ENCODE data around the gene PGS1. TPM values are rescaled to one million over a fixed set of nuclear protein-coding genes. Genes with fewer than 3 reads are reported as not detected.
A peak's percentile ranks its signal among the peaks of the same experiment; 100 is the strongest.
"Not testable (repeated sequence)": the region's sequence is repeated elsewhere in the genome, so short reads cannot be mapped to it uniquely, and the experiment has no call there.

The PGS1 gene
- 22.1 to 30.4 TPM (median 22.7 TPM) in 3 replicates for total RNA-seq
- long read RNA-seq, transcript PGS1-201 (10 exons, 2,201 nt): major isoform, 23 of 51 reads
- long read RNA-seq, partial matches to known transcripts: 3 of 51 reads
- long read RNA-seq, other reads (novel, unspliced or antisense): 25 of 51 reads

GRCh38 chr17:78378225-78379130 lies at the start of gene PGS1:
PGS1 (plus strand) TSS chr17:78378649; CDS start chr17:78378666, 17 bp downstream.
- peaks cover 64% of the 10 kb centered on the region for H3K4me1 Mint-ChIP-seq (ENCODE audit: low read depth)

GRCh38 chr17:78329263-78330059 lies 49.0 kb upstream of the PGS1 start:
- no peak for TF ChIP-seq CTCF (IDR thresholded peaks at IDR 0.05)
- H3K36me3 Mint-ChIP-seq (ENCODE audit: low read depth): no peaks in the 10 kb centered on the region
- no peaks in the 10 kb centered on the region for H3K9me3 Mint-ChIP-seq (ENCODE audit: low read depth)
- H3K27ac Mint-ChIP-seq (ENCODE audit: unreplicated experiment): peak overlapping the region; percentile 77
- no peak for DNase-seq (ENCODE audit: low spot score)
- no peaks in the 10 kb centered on the region for H3K27me3 Mint-ChIP-seq (ENCODE audit: low read depth)
- H3K4me1 Mint-ChIP-seq (ENCODE audit: low read depth): peaks cover 39% of the 10 kb centered on the region
- H3K4me3 Mint-ChIP-seq (ENCODE audit: unreplicated experiment): no peak overlapping the region

More at GRCh38 chr17:78378225-78379130, at the start of gene PGS1:
- H3K9me3 Mint-ChIP-seq (ENCODE audit: low read depth): no peaks in the 10 kb centered on the region
- peak within 1 kb of the TSS; percentile 97 for H3K4me3 Mint-ChIP-seq (ENCODE audit: unreplicated experiment)
- DNase-seq (ENCODE audit: low spot score): no peak
- peak within 1 kb of the TSS; percentile 99 for H3K27ac Mint-ChIP-seq (ENCODE audit: unreplicated experiment)
- no peak for TF ChIP-seq CTCF (IDR thresholded peaks at IDR 0.05)
- H3K27me3 Mint-ChIP-seq (ENCODE audit: low read depth): no peaks in the 10 kb centered on the region
- H3K36me3 Mint-ChIP-seq (ENCODE audit: low read depth): no peaks in the 10 kb centered on the region

- H3K27ac Mint-ChIP-seq (ENCODE audit: unreplicated experiment): peak overlapping the region; percentile 68
- H3K27me3 Mint-ChIP-seq (ENCODE audit: low read depth): no peaks in the 10 kb centered on the region
- no peak for DNase-seq (ENCODE audit: low spot score)
- H3K36me3 Mint-ChIP-seq (ENCODE audit: low read depth): no peaks in the 10 kb centered on the region
- peaks cover 36% of the 10 kb centered on the region for H3K4me1 Mint-ChIP-seq (ENCODE audit: low read depth)
- no peak for TF ChIP-seq CTCF (IDR thresholded peaks at IDR 0.05)
- no peak overlapping the region for H3K4me3 Mint-ChIP-seq (ENCODE audit: unreplicated experiment)
- H3K9me3 Mint-ChIP-seq (ENCODE audit: low read depth): no peaks in the 10 kb centered on the region
Observed at GRCh38 chr17:78330570-78331224, 47.8 kb upstream of the PGS1 start.

- not testable (repeated sequence) for H3K27ac Mint-ChIP-seq (ENCODE audit: unreplicated experiment); H3K27me3 Mint-ChIP-seq (ENCODE audit: low read depth); H3K9me3 Mint-ChIP-seq (ENCODE audit: low read depth); H3K4me3 Mint-ChIP-seq (ENCODE audit: unreplicated experiment); DNase-seq (ENCODE audit: low spot score); H3K36me3 Mint-ChIP-seq (ENCODE audit: low read depth)
- H3K4me1 Mint-ChIP-seq (ENCODE audit: low read depth): peaks cover 34% of the 10 kb centered on the region
Observed at GRCh38 chr17:78331355-78331754, 47.1 kb upstream of the PGS1 start.

- Mint-ChIP-seq H3K4me3 (ENCODE audit: unreplicated experiment) (no peak overlapping the region), H3K9me3 (ENCODE audit: low read depth) (no peaks in the 10 kb centered on the region), H3K4me1 (ENCODE audit: low read depth) (peaks cover 34% of the 10 kb centered on the region), H3K36me3 (ENCODE audit: low read depth) (no peaks in the 10 kb centered on the region), H3K27me3 (ENCODE audit: low read depth) (no peaks in the 10 kb centered on the region), H3K27ac (ENCODE audit: unreplicated experiment) (no peak overlapping the region)
- no peak for DNase-seq (ENCODE audit: low spot score)
- no peak for TF ChIP-seq CTCF (IDR thresholded peaks at IDR 0.05)
Observed at GRCh38 chr17:78332991-78333390, 45.5 kb upstream of the PGS1 start.

All from chondrocyte (in vitro differentiated cells).